ENCODE data around the gene SEMA3A. TPM values are rescaled to one million over a fixed set of nuclear protein-coding genes. Genes with fewer than 3 reads are reported as not detected.

Gene SEMA3A
- total RNA-seq, 1 donor from 2014 or later: 77.1 TPM

DNA sequence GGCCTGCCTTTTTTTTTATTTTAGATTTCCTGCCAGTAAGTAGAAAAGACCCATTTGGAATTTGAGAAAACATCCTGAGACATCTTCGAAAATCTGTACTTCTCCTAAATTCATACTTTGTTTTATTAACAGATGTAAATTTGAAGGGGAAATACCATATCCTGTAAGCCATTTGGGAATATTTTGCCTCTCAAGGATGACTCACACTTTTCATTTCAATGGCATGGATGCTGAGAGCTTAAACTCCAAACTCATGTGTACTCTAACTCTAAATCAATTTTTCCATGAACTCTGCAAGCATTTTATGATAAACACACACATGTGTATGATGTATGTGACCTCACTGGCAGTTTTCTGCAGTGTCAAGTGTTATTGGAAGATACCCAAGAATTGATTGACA lies 89.0 kb downstream of the SEMA3A start:
- DNase-seq (ENCODE audit: extremely low spot score, unreplicated experiment): no peak
- Mint-ChIP-seq H3K36me3 (peaks cover 20% of the 10 kb centered on the region), H3K4me1 (ENCODE audit: unreplicated experiment) (peaks cover 11% of the 10 kb centered on the region), H3K27me3 (no peaks in the 10 kb centered on the region), H3K4me3 (no peak overlapping the region), H3K27ac (no peak overlapping the region), H3K9me3 (no peaks in the 10 kb centered on the region)
- TF ChIP-seq, protein P1, sequence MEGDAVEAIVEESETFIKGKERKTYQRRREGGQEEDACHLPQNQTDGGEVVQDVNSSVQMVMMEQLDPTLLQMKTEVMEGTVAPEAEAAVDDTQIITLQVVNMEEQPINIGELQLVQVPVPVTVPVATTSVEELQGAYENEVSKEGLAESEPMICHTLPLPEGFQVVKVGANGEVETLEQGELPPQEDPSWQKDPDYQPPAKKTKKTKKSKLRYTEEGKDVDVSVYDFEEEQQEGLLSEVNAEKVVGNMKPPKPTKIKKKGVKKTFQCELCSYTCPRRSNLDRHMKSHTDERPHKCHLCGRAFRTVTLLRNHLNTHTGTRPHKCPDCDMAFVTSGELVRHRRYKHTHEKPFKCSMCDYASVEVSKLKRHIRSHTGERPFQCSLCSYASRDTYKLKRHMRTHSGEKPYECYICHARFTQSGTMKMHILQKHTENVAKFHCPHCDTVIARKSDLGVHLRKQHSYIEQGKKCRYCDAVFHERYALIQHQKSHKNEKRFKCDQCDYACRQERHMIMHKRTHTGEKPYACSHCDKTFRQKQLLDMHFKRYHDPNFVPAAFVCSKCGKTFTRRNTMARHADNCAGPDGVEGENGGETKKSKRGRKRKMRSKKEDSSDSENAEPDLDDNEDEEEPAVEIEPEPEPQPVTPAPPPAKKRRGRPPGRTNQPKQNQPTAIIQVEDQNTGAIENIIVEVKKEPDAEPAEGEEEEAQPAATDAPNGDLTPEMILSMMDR (conservative IDR thresholded peaks at IDR 0.05): no peak

DNA sequence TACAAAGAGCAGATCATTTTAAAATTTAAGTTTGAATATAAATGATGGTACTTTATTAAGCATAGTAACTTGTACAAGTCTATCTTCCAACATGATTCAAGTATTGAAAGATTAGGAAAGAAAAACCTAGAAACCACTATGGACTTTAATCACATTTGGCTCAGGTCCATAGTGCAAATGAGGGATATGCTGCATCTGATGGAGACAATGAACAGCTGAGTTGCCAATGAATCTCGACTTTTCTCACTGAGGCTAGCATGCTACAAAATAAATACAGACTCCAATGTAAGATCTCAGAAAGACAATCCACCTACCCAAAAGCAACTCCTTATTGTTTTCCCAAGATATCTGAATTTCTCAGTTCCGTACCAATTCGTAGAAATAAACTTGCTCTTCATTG lies 89.8 kb downstream of the SEMA3A start:
- H3K36me3 Mint-ChIP-seq: peaks cover 15% of the 10 kb centered on the region
- H3K27me3 Mint-ChIP-seq: no peaks in the 10 kb centered on the region
- peaks cover 11% of the 10 kb centered on the region for H3K4me1 Mint-ChIP-seq (ENCODE audit: unreplicated experiment)
- TF ChIP-seq, protein P1 (conservative IDR thresholded peaks at IDR 0.05): no peak
- no peak overlapping the region for H3K4me3 Mint-ChIP-seq
- no peak for DNase-seq (ENCODE audit: extremely low spot score, unreplicated experiment)
- no peaks in the 10 kb centered on the region for H3K9me3 Mint-ChIP-seq
- H3K27ac Mint-ChIP-seq: no peak overlapping the region

DNA sequence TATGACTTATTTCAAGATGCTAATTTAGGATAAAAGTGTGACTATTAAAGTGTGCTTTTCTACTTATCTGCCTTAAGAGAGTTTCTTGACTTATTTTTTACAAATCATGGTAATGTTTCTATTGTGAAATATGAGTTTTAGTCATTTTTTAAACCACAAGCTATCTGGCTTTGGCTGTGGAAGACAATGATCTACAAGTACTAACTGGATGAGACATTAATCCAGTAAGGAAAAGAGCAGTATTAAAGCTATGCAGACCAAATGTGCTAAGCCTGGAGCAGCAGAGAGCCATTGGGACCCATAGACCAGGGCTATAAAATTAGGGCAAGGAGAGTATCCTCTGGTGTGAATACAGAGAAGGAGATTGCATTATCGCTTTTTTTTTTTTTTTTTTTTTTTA lies 92.4 kb downstream of the SEMA3A start:
- no peaks in the 10 kb centered on the region for H3K27me3 Mint-ChIP-seq
- H3K36me3 Mint-ChIP-seq: peaks cover 7% of the 10 kb centered on the region
- DNase-seq (ENCODE audit: extremely low spot score, unreplicated experiment): no peak
- no peak overlapping the region for H3K4me3 Mint-ChIP-seq
- TF ChIP-seq, protein P1 (conservative IDR thresholded peaks at IDR 0.05): no peak
- H3K9me3 Mint-ChIP-seq: peaks cover under 1% of the 10 kb centered on the region
- H3K27ac Mint-ChIP-seq: no peak overlapping the region
- H3K4me1 Mint-ChIP-seq (ENCODE audit: unreplicated experiment): peaks cover 4% of the 10 kb centered on the region

DNA sequence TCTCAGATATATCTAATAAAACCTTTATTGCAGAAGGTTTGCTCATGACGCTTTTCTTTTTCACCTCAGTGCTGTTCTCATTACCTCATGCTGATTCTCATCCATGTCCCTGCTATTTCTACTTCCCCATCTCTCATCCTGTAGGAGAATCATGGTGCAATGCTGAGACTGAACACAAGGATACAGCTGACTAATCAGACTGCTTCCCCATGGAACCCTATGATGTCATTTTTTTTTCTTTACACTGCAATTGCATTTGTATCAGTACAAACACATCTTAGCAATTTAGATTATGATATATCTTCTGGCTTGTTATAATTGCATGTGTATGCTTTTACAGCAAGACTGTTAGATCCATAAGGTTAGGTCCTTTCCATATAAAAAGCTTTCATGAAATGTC lies 93.7 kb downstream of the SEMA3A start:
- Mint-ChIP-seq H3K36me3 (peaks cover 8% of the 10 kb centered on the region), H3K4me1 (ENCODE audit: unreplicated experiment) (peaks cover 3% of the 10 kb centered on the region), H3K27me3 (no peaks in the 10 kb centered on the region), H3K27ac (no peak overlapping the region), H3K4me3 (no peak overlapping the region), H3K9me3 (peaks cover 3% of the 10 kb centered on the region)
- no peak for DNase-seq (ENCODE audit: extremely low spot score, unreplicated experiment)
- TF ChIP-seq, protein P1 (conservative IDR thresholded peaks at IDR 0.05): peak; percentile 59

DNA sequence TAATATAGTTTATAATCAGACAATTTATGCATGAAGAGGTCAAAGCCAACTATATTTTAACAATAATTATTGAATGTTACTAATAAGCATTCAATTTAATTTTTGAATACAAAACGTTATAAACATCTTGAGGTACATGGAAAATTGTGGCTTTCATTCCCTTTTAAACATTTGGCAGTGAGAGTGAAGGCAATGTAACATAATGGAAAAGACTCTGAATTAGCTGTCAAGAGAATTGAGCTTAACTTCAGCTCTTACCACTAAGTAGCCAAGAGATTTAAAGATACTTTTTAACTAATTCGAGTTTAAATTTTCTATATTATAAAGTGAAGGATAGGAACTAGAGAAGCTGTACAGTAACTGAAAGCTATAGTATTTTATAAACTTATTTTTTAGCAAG lies 98.6 kb downstream of the SEMA3A start:
- no peak for DNase-seq (ENCODE audit: extremely low spot score, unreplicated experiment)
- Mint-ChIP-seq H3K4me1 (ENCODE audit: unreplicated experiment) (peaks cover 12% of the 10 kb centered on the region), H3K27me3 (no peaks in the 10 kb centered on the region), H3K36me3 (peaks cover 15% of the 10 kb centered on the region), H3K9me3 (peaks cover 7% of the 10 kb centered on the region), H3K27ac (no peak overlapping the region), H3K4me3 (no peak overlapping the region)
- TF ChIP-seq, protein P1 (conservative IDR thresholded peaks at IDR 0.05): no peak

DNA sequence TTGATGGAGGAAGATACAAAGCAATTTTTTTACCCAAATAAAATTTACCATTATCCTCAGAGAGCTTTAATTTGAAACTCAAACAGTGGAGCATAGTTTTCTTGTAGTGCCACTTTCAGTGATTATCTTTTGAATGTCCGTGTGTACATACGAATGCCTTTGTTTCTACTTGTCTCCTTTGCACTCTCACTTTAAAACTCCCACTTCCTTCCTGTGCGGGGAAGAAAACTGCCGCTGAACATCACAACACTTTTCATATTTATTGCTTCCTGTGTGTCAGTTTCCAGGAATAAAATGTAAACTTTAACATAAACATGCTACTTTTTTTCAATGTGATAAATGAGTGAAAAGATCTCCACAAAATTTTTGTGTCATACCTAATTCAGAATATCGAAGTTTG lies 102.4 kb downstream of the SEMA3A start:
- peaks cover 22% of the 10 kb centered on the region for H3K36me3 Mint-ChIP-seq
- H3K4me3 Mint-ChIP-seq: peak overlapping the region; percentile 39
- TF ChIP-seq, protein P1 (conservative IDR thresholded peaks at IDR 0.05): no peak
- H3K27me3 Mint-ChIP-seq: no peaks in the 10 kb centered on the region
- peaks cover 17% of the 10 kb centered on the region for H3K4me1 Mint-ChIP-seq (ENCODE audit: unreplicated experiment)
- peak overlapping the region; percentile 72 for H3K27ac Mint-ChIP-seq
- no peak for DNase-seq (ENCODE audit: extremely low spot score, unreplicated experiment)
- H3K9me3 Mint-ChIP-seq: peaks cover 7% of the 10 kb centered on the region

All from type B pancreatic cell (in vitro differentiated cells).